ENCODE measurements around the gene ALG2.

ALG2 gene

GRCh38 chr9:99255651-99256050 lies 33.9 kb upstream of the ALG2 start:
- no peaks in the 10 kb centered on the region for H3K36me3 ChIP-seq (ENCODE audit: control insufficient read depth, insufficient read depth, low read length)
- DNase-seq (ENCODE audit: extremely low read depth, insufficient read length) = no peak
- TF ChIP-seq CTCF (IDR thresholded peaks at IDR 0.05; ENCODE audit: insufficient read depth, low read length, poor library complexity, severe bottlenecking) = no peak
- no peaks in the 10 kb centered on the region for H3K27me3 ChIP-seq (replicated peaks; ENCODE audit: control insufficient read depth, insufficient read depth, low read length)
- no peak overlapping the region for H3K4me3 ChIP-seq (replicated peaks; ENCODE audit: low read depth, low read length)

- H3K4me3 ChIP-seq (replicated peaks; ENCODE audit: low read depth, low read length) = peak overlapping the region; percentile 34
- no peaks in the 10 kb centered on the region for H3K27me3 ChIP-seq (replicated peaks; ENCODE audit: control insufficient read depth, insufficient read depth, low read length)
- DNase-seq (ENCODE audit: extremely low read depth, insufficient read length) = peak; percentile 87
- no peaks in the 10 kb centered on the region for H3K36me3 ChIP-seq (ENCODE audit: control insufficient read depth, insufficient read depth, low read length)
- TF ChIP-seq CTCF (IDR thresholded peaks at IDR 0.05; ENCODE audit: insufficient read depth, low read length, poor library complexity, severe bottlenecking) = no peak
Observed at GRCh38 chr9:99253772-99254431, 32.2 kb upstream of the ALG2 start.

- Histone ChIP-seq H3K27me3 (replicated peaks; ENCODE audit: control insufficient read depth, insufficient read depth, low read length) (no peaks in the 10 kb centered on the region), H3K36me3 (ENCODE audit: control insufficient read depth, insufficient read depth, low read length) (no peaks in the 10 kb centered on the region), H3K4me3 (replicated peaks; ENCODE audit: low read depth, low read length) (no peak overlapping the region)
- TF ChIP-seq CTCF (IDR thresholded peaks at IDR 0.05; ENCODE audit: insufficient read depth, low read length, poor library complexity, severe bottlenecking) = no peak
- peak; percentile 52 for DNase-seq (ENCODE audit: extremely low read depth, insufficient read length)
Observed at GRCh38 chr9:99253134-99253533, 31.4 kb upstream of the ALG2 start.

GRCh38 chr9:99251157-99251556 lies 29.4 kb upstream of the ALG2 start:
- Histone ChIP-seq H3K36me3 (ENCODE audit: control insufficient read depth, insufficient read depth, low read length) (no peaks in the 10 kb centered on the region), H3K27me3 (replicated peaks; ENCODE audit: control insufficient read depth, insufficient read depth, low read length) (no peaks in the 10 kb centered on the region), H3K4me3 (replicated peaks; ENCODE audit: low read depth, low read length) (no peak overlapping the region)
- no peak for TF ChIP-seq CTCF (IDR thresholded peaks at IDR 0.05; ENCODE audit: insufficient read depth, low read length, poor library complexity, severe bottlenecking)
- DNase-seq (ENCODE audit: extremely low read depth, insufficient read length) = no peak

- Histone ChIP-seq H3K36me3 (ENCODE audit: control insufficient read depth, insufficient read depth, low read length) (no peaks in the 10 kb centered on the region), H3K4me3 (replicated peaks; ENCODE audit: low read depth, low read length) (no peak overlapping the region), H3K27me3 (replicated peaks; ENCODE audit: control insufficient read depth, insufficient read depth, low read length) (no peaks in the 10 kb centered on the region)
- no peak for TF ChIP-seq CTCF (IDR thresholded peaks at IDR 0.05; ENCODE audit: insufficient read depth, low read length, poor library complexity, severe bottlenecking)
- no peak for DNase-seq (ENCODE audit: extremely low read depth, insufficient read length)
Observed at GRCh38 chr9:99249619-99250018, 27.9 kb upstream of the ALG2 start.

All from GM06990 (cell line).